Mesothelial cell of epicardium (in vitro differentiated cells): ENCODE measurements around the gene CCN6. TPM values are rescaled to one million over a fixed set of nuclear protein-coding genes. Genes with fewer than 3 reads are reported as not detected.
"Not testable (repeated sequence)": the region's sequence is repeated elsewhere in the genome, so short reads cannot be mapped to it uniquely, and the experiment has no call there.

Experiments used
- DNase-seq, 2 experiments: peaks; one replicate each; pipeline ENCODE4 v3.0.0; 2021; ENCODE audit warnings: low spot score in 2 of 2; ENCODE audit not compliant: unreplicated experiment in 2 of 2
- H3K27ac Mint-ChIP-seq: 2 replicates; pipeline ENCODE4 v1.8.0; 2021; ENCODE audit warnings: mixed read lengths
- H3K27me3 Mint-ChIP-seq: 2 replicates; pipeline ENCODE4 v1.8.0; 2021; ENCODE audit warnings: low read depth, mixed read lengths
- H3K36me3 Mint-ChIP-seq: 2 replicates; pipeline ENCODE4 v1.8.0; 2021; ENCODE audit warnings: mixed read lengths
- H3K4me1 Mint-ChIP-seq: 2 replicates; pipeline ENCODE4 v1.8.0; 2021; ENCODE audit warnings: mixed read lengths
- H3K4me3 Mint-ChIP-seq: 2 replicates; pipeline ENCODE4 v1.8.0; 2021; ENCODE audit warnings: mild to moderate bottlenecking, moderate library complexity, mixed read lengths
- H3K9me3 Mint-ChIP-seq: 2 replicates; pipeline ENCODE4 v1.8.0; 2021; ENCODE audit warnings: mixed read lengths
- CTCF ChIP-seq: fragments of 200-600 bp; sonication (generic); IDR thresholded peaks from one replicate; pipeline ENCODE4 v1.5.0; 2021; ENCODE audit warnings: antibody characterized with exemption; ENCODE audit not compliant: unreplicated experiment
- total RNA-seq: library from RNA; stranded (reverse); gene quantifications from 3 replicates; pipeline ENCODE4 v1.2.1, GENCODE V29; 2021

The CCN6 gene
- total RNA-seq, 1 donor from 2014 or later = not detected

GRCh38 chr6:112040956-112041355 lies 12.9 kb upstream of the CCN6 start:
- no peak for DNase-seq
- Mint-ChIP-seq H3K4me1 (peaks cover 22% of the 10 kb centered on the region), H3K9me3 (no peaks in the 10 kb centered on the region), H3K27ac (no peak overlapping the region), H3K4me3 (no peak overlapping the region), H3K36me3 (no peaks in the 10 kb centered on the region), H3K27me3 (no peaks in the 10 kb centered on the region)
- TF ChIP-seq CTCF = no peak

DNA sequence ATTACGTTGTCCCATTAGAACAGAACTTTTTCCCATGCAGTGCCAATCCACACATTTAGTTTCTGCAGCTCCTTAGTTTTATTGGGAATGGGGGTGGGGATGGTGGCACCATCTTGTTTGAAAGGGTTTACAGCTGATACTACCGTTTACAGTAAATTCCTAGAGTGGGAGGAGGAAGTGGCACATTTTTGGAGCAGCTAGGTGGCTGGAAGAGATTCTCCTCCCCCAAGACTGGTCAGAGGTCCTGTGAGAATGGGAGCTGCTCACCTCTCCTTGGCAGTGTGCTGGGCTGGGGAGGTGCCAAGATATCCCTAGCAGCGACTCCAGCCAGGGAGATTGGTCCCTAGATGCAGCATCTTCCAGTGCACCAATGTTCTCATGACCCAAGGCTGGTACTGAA lies 12.4 kb upstream of the CCN6 start:
- H3K4me3 Mint-ChIP-seq = peak overlapping the region; percentile 34

DNA sequence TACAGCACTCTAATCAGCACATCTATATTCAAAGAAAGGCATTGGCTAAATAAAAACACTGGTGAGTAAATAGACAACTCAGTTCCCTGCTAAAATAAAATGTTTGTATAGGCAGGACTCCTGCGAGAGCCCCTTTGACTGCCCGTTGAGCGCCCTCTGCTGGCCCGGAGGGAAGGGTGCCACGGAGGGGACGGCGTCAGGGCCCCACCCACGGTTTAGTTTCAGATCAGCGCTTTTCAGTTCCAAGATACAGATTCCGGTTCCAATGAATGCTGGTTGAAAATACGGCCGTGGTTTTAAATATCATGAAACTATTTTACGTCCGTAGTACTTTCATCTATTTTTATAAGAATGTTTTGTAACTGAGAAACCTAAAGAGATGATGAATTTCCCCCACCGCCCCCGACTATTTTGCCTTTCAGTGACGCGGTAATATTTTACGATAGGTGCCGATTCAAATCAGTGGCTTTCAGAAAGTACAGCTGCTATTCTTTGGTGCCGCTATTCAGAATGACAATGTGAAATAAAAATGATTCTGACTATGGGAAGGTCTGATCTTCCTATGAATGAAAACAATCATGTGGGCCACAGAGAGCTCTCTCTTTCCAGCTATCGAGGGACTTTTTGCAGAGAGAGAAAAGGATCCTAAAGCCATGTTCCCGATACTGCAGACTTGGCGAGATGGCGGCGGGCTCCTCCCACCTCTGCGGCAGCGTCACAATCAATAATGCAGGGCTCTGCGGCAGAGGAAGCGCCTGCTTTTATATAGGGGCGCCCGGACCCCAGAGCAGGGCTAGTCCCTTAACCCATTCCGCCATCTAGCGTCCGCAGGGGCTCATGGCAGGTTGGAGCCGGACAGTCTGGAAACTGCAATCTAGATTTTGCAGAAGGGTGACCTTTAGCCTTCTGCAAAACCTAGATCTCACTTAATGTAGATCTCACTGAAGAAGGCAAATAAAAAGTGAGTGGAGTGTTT lies 10.6 kb upstream of the CCN6 start:
- peak; percentile 72 for TF ChIP-seq CTCF
- Mint-ChIP-seq H3K27ac (peak overlapping the region; percentile 98), H3K4me1 (peaks cover 22% of the 10 kb centered on the region), H3K4me3 (peak overlapping the region; percentile 87), H3K27me3 (no peaks in the 10 kb centered on the region), H3K9me3 (no peaks in the 10 kb centered on the region), H3K36me3 (no peaks in the 10 kb centered on the region)
- DNase-seq = peak; percentile 82 to 94

More for the DNA sequence above, 12.4 kb upstream of the CCN6 start:
- TF ChIP-seq CTCF = no peak
- no peak for DNase-seq
- Mint-ChIP-seq H3K9me3 (no peaks in the 10 kb centered on the region), H3K27ac (no peak overlapping the region), H3K27me3 (no peaks in the 10 kb centered on the region), H3K4me1 (peaks cover 22% of the 10 kb centered on the region), H3K36me3 (no peaks in the 10 kb centered on the region)

DNA sequence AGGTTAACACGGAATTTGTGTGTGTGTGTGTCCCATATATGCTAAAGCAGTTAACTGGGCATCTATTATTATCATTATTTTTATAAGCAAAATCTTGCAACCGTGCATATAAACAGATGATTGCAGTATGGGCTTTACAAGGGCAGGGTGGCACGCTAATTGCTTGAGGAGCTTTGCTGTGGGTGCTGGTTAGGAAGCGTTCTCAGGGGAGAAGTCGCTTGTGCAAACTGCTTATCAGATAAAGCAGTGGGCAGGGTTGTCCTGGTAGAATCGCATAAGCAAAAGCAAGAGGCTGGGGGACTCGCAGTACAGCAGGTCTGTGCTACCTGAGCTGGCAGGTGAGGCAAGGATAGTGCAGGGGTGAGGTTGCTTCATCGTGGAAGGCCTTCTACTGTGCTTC lies 9.7 kb upstream of the CCN6 start:
- DNase-seq = no peak
- no peak overlapping the region for H3K4me3 Mint-ChIP-seq
- H3K36me3 Mint-ChIP-seq = no peaks in the 10 kb centered on the region
- no peak for TF ChIP-seq CTCF
- no peaks in the 10 kb centered on the region for H3K27me3 Mint-ChIP-seq
- peak overlapping the region; percentile 37 for H3K27ac Mint-ChIP-seq
- H3K9me3 Mint-ChIP-seq = no peaks in the 10 kb centered on the region
- H3K4me1 Mint-ChIP-seq = peaks cover 22% of the 10 kb centered on the region

DNA sequence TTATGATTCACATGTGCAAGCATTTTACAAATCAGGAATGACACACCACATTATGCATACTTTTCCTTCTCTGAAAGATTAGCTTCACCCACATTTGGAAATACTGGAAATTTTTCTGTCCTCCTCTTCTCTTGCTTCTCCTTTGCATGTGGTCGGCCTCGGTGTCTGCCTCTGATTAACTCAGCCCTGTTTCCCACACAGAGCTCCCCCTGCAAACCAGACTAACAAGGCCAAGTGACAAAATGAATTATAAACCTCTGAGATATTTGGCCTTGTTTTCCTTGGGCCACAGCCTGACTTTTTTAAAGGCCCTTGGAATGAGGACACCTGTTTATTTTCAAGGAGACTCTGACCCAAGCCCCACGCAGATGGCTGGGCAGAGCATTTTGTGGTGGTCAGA lies 9.0 kb upstream of the CCN6 start:
- Mint-ChIP-seq H3K9me3 (no peaks in the 10 kb centered on the region), H3K4me3 (no peak overlapping the region), H3K27ac (peak overlapping the region; percentile 73), H3K36me3 (no peaks in the 10 kb centered on the region), H3K27me3 (no peaks in the 10 kb centered on the region), H3K4me1 (peaks cover 22% of the 10 kb centered on the region)
- no peak for DNase-seq
- no peak for TF ChIP-seq CTCF

- H3K4me1 Mint-ChIP-seq = peaks cover 22% of the 10 kb centered on the region
- H3K36me3 Mint-ChIP-seq, H3K27ac Mint-ChIP-seq, H3K27me3 Mint-ChIP-seq, H3K4me3 Mint-ChIP-seq, DNase-seq, H3K9me3 Mint-ChIP-seq: not testable (repeated sequence)
Observed at GRCh38 chr6:112047523-112047922, 6.4 kb upstream of the CCN6 start.
